ENCODE results near the gene GNB1. TPM values are rescaled to one million over a fixed set of nuclear protein-coding genes. Genes with fewer than 3 reads are reported as not detected.

Gene GNB1
- total and polyA plus RNA-seq, 9 donors, result 52.3 to 216 (median 178) TPM

DNA sequence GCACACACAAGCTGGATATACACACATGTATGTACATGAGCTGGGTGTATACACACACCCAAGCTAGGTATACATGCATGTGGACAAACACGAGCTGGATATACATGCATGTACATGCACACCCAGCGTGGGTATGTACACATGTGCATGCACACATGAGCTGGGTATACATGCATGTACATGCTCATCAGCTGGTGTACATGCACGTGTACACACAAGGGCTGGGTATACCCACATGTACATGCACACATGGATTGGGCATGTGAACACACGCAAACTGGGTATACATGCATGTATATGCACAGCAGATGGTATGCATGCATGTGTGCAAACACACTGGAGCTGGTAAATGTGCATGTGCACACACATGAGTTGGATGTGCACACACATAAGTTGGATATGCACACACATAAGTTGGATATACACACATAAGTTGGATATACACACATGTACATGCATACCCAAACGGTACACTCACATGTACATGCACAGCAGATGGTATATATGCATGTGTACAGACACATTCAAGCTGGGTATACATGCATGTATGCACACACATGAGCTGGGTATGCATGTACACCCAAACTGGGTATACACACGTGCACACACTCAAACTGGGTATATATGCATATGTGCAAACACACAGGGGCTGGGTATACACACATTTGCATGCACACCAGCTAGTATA is 7.5 kb upstream of the GNB1 start:
- no peak overlapping the region for H3K4me3 ChIP-seq (ENCODE audit: low read length)
- H3K27me3 ChIP-seq (ENCODE audit: control insufficient read depth, insufficient read depth, low read length), result no peaks in the 10 kb centered on the region
- H3K36me3 ChIP-seq (ENCODE audit: control insufficient read depth, insufficient read depth, low read length), result no peaks in the 10 kb centered on the region
- DNase-seq, result no peak
- peaks cover 39% of the 10 kb centered on the region for H3K4me1 ChIP-seq (ENCODE audit: control insufficient read depth, insufficient read depth, low read length)
- WGBS (ENCODE audit: insufficient coverage), result 87% methylated on average over 4 of the region's 6 CpGs
- no peak overlapping the region for H3K27ac ChIP-seq (ENCODE audit: low read length)
- H3K9me3 ChIP-seq (replicated peaks; ENCODE audit: control insufficient read depth, low read depth, low read length), result no peaks in the 10 kb centered on the region

- Histone ChIP-seq H3K4me3 (ENCODE audit: low read length) (no peak overlapping the region), H3K9me3 (replicated peaks; ENCODE audit: control insufficient read depth, low read depth, low read length) (no peaks in the 10 kb centered on the region), H3K4me1 (ENCODE audit: control insufficient read depth, insufficient read depth, low read length) (peaks cover 53% of the 10 kb centered on the region), H3K27ac (ENCODE audit: low read length) (no peak overlapping the region), H3K27me3 (ENCODE audit: control insufficient read depth, insufficient read depth, low read length) (no peaks in the 10 kb centered on the region), H3K36me3 (ENCODE audit: control insufficient read depth, insufficient read depth, low read length) (peaks cover 3% of the 10 kb centered on the region)
- WGBS (ENCODE audit: insufficient coverage), result 60% methylated on average over 10 of the region's 14 CpGs
- no peak for DNase-seq
These were observed 4.8 kb upstream of the GNB1 start for GRCh38 chr1:1895456-1896336.

DNA sequence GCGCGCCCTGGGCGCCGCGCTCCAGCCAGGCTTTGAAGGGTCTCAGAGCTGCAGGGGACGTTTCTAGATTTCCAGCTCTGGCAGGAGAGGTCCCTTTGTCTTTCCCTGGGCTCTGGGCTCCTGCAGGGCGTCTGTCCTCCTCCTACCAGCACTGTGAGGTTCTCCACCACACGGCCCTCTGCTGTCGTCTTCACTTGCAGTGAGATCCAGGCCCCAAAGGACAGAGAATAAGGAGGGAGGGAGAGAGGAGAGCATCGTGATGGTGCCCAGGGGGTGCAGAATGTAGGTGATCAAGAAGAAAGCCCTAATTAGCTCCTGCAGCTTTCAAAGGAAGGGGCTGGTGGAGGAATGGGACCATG is 4.2 kb upstream of the GNB1 start:
- Histone ChIP-seq H3K36me3 (ENCODE audit: control insufficient read depth, insufficient read depth, low read length) (peaks cover 3% of the 10 kb centered on the region), H3K4me3 (ENCODE audit: low read length) (no peak overlapping the region), H3K27me3 (ENCODE audit: control insufficient read depth, insufficient read depth, low read length) (no peaks in the 10 kb centered on the region), H3K4me1 (ENCODE audit: control insufficient read depth, insufficient read depth, low read length) (peaks cover 53% of the 10 kb centered on the region), H3K9me3 (replicated peaks; ENCODE audit: control insufficient read depth, low read depth, low read length) (no peaks in the 10 kb centered on the region), H3K27ac (ENCODE audit: low read length) (no peak overlapping the region)
- 56% methylated on average over 6 of the region's 10 CpGs for WGBS (ENCODE audit: insufficient coverage)
- no peak for DNase-seq

DNA sequence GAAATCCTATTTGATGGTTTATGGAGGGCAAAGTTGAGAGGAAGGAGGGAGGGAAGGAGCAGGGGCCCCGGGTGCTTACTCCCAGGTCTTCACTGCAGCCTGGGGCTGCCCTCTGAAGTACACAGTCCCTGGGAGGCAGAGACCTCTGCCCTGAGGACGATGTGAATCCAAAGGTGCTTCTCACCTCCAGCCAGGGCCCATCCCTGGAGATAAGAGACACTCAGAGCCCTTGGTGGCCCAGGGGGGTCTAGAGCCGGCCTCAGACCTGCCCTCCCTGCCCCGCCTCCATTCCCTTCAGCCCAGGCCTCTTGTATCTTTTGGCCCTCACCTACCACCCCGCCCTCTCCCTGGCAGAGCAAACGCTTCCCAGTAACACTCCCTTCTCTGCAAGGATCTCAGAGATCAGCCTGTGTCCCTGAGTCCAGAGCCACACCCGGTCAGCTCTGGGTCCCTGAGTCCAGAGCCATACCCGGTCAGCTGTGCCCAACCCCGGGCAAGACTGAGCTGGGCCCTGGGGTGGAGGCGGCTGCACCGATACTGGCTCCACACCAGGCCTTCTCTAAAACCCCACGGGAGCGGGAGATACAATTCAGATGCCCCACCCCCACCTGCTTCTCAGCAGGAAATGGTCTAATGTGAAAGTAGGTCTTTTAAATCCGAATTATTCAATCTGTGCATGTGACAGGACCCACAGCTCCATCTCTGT is 3.6 kb upstream of the GNB1 start:
- no peaks in the 10 kb centered on the region for H3K9me3 ChIP-seq (replicated peaks; ENCODE audit: control insufficient read depth, low read depth, low read length)
- peaks cover 3% of the 10 kb centered on the region for H3K36me3 ChIP-seq (ENCODE audit: control insufficient read depth, insufficient read depth, low read length)
- H3K27me3 ChIP-seq (ENCODE audit: control insufficient read depth, insufficient read depth, low read length), result no peaks in the 10 kb centered on the region
- no peak overlapping the region for H3K4me3 ChIP-seq (ENCODE audit: low read length)
- DNase-seq, result no peak
- 24% methylated on average over 7 of the region's 14 CpGs for WGBS (ENCODE audit: insufficient coverage)
- H3K27ac ChIP-seq (ENCODE audit: low read length), result peak overlapping the region; percentile 35
- H3K4me1 ChIP-seq (ENCODE audit: control insufficient read depth, insufficient read depth, low read length), result peaks cover 48% of the 10 kb centered on the region

- H3K36me3 ChIP-seq (ENCODE audit: control insufficient read depth, insufficient read depth, low read length), result peaks cover 3% of the 10 kb centered on the region
- no peaks in the 10 kb centered on the region for H3K9me3 ChIP-seq (replicated peaks; ENCODE audit: control insufficient read depth, low read depth, low read length)
- no peaks in the 10 kb centered on the region for H3K27me3 ChIP-seq (ENCODE audit: control insufficient read depth, insufficient read depth, low read length)
- WGBS (ENCODE audit: insufficient coverage), result 100% methylated on average over 2 of the region's 2 CpGs
- peak overlapping the region; percentile 35 for H3K27ac ChIP-seq (ENCODE audit: low read length)
- peaks cover 46% of the 10 kb centered on the region for H3K4me1 ChIP-seq (ENCODE audit: control insufficient read depth, insufficient read depth, low read length)
- no peak overlapping the region for H3K4me3 ChIP-seq (ENCODE audit: low read length)
- no peak for DNase-seq
These were observed 3.1 kb upstream of the GNB1 start for GRCh38 chr1:1893997-1894353.

DNA sequence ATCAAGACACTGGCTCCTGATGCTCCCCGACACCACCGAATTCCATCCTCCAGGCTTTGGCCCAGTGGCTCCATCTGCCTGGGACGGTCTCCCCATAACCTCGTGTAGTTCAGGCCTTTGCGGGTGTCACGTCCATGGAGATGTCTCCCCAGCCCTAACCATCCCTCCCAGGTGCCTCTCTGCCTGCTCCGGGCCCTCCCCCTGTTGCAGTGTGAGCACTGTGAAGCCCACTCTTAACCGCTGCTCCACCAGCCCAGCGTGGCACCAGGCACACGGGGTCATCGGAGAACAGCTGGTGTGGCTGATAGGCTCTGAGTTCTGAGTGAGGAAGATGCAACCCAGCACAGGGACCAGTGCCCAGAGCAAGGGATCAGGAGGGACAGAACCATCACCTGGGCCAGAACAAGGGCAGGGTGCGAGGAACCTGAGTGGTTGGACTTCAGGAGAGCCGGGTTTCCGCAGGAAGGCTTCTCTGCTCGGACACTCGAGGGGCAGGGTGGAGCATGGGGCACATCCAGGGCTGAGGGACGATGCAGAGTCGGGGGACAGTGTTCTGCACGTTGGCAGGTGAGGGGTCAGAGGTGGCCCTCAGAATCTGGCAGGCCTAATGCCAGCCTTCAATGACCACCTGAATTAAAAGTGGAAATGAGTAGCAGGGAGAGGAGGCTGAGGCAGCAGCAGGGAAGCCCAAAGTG is 2.6 kb upstream of the GNB1 start:
- Histone ChIP-seq H3K27ac (ENCODE audit: low read length) (no peak overlapping the region), H3K4me1 (ENCODE audit: control insufficient read depth, insufficient read depth, low read length) (peaks cover 51% of the 10 kb centered on the region), H3K4me3 (ENCODE audit: low read length) (no peak overlapping the region), H3K27me3 (ENCODE audit: control insufficient read depth, insufficient read depth, low read length) (no peaks in the 10 kb centered on the region), H3K9me3 (replicated peaks; ENCODE audit: control insufficient read depth, low read depth, low read length) (no peaks in the 10 kb centered on the region), H3K36me3 (ENCODE audit: control insufficient read depth, insufficient read depth, low read length) (peaks cover 3% of the 10 kb centered on the region)
- WGBS (ENCODE audit: insufficient coverage), result 85% methylated on average over 18 of the region's 19 CpGs
- no peak for DNase-seq

GRCh38 chr1:1892763-1893120 is 1.9 kb upstream of the GNB1 start:
- Histone ChIP-seq H3K27ac (ENCODE audit: low read length) (no peak overlapping the region), H3K4me3 (ENCODE audit: low read length) (no peak overlapping the region), H3K27me3 (ENCODE audit: control insufficient read depth, insufficient read depth, low read length) (no peaks in the 10 kb centered on the region), H3K36me3 (ENCODE audit: control insufficient read depth, insufficient read depth, low read length) (peaks cover 3% of the 10 kb centered on the region), H3K9me3 (replicated peaks; ENCODE audit: control insufficient read depth, low read depth, low read length) (no peaks in the 10 kb centered on the region), H3K4me1 (ENCODE audit: control insufficient read depth, insufficient read depth, low read length) (peaks cover 55% of the 10 kb centered on the region)
- WGBS (ENCODE audit: insufficient coverage), result 100% methylated on average over 1 of the region's 7 CpGs
- no peak for DNase-seq

DNA sequence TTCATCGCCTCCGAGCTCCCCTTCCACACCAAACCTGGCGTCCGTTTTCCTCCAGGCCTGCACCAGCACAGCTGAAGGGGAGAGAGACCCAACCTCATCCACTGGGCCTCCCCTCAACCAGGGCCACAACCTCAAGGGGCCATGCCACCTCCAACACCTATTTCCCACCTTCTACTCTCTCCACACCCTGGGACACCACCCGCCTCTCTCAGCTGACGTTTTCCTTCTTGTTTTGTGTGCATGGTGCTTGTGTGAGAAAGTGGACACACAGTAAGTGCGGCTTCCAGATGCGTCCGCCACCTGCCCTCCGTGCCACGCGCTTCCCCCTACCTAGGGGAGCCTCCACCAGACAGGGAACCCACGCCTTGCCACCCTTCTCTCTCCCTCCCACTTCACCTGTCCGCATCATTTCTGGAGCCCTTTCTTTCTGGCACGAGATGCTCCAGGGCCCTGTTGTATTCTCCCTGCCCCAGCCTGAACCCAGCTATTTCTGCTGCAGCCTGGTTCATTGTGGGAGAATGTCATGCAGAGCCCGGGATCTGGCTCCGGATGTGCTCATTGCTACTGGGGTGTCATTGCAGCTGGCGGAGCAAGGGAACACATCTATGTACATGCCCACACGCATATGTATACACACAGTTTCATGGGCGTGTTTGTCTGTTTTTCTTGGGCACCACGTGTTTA is 1.3 kb upstream of the GNB1 start:
- no peak for DNase-seq
- H3K9me3 ChIP-seq (replicated peaks; ENCODE audit: control insufficient read depth, low read depth, low read length), result no peaks in the 10 kb centered on the region
- peaks cover 54% of the 10 kb centered on the region for H3K4me1 ChIP-seq (ENCODE audit: control insufficient read depth, insufficient read depth, low read length)
- no peaks in the 10 kb centered on the region for H3K27me3 ChIP-seq (ENCODE audit: control insufficient read depth, insufficient read depth, low read length)
- H3K4me3 ChIP-seq (ENCODE audit: low read length), result peak overlapping the region; percentile 64
- 64% methylated on average over 13 of the region's 21 CpGs for WGBS (ENCODE audit: insufficient coverage)
- H3K27ac ChIP-seq (ENCODE audit: low read length), result peak overlapping the region; percentile 85
- H3K36me3 ChIP-seq (ENCODE audit: control insufficient read depth, insufficient read depth, low read length), result peaks cover 3% of the 10 kb centered on the region

GRCh38 chr1:1891349-1892078 is 627 bp upstream of the GNB1 start:
- H3K4me1 ChIP-seq (ENCODE audit: control insufficient read depth, insufficient read depth, low read length), result peaks cover 52% of the 10 kb centered on the region

More at GRCh38 chr1:1891349-1892078, 627 bp upstream of the GNB1 start:
- peaks cover 3% of the 10 kb centered on the region for H3K36me3 ChIP-seq (ENCODE audit: control insufficient read depth, insufficient read depth, low read length)
- H3K27me3 ChIP-seq (ENCODE audit: control insufficient read depth, insufficient read depth, low read length), result no peaks in the 10 kb centered on the region
- H3K9me3 ChIP-seq (replicated peaks; ENCODE audit: control insufficient read depth, low read depth, low read length), result no peaks in the 10 kb centered on the region
- peak overlapping the region; percentile 64 for H3K4me3 ChIP-seq (ENCODE audit: low read length)
- 1% methylated on average over 59 of the region's 59 CpGs for WGBS (ENCODE audit: insufficient coverage)
- peak overlapping the region; percentile 85 for H3K27ac ChIP-seq (ENCODE audit: low read length)
- peak; percentile 66 for DNase-seq
